Measurements from ENCODE around the gene HERPUD1. TPM values are rescaled to one million over a fixed set of nuclear protein-coding genes. Genes with fewer than 3 reads are reported as not detected.

Gene HERPUD1
- total RNA-seq, 1 donor from 2014 or later: 60.8 TPM

GRCh38 chr16:56981729-56982271, 49.9 kb downstream of the HERPUD1 start:
- Mint-ChIP-seq H3K4me1 (ENCODE audit: unreplicated experiment) (no peaks in the 10 kb centered on the region), H3K36me3 (ENCODE audit: low read depth, unreplicated experiment) (no peaks in the 10 kb centered on the region), H3K9me3 (ENCODE audit: unreplicated experiment) (no peaks in the 10 kb centered on the region), H3K4me3 (ENCODE audit: unreplicated experiment) (no peak overlapping the region), H3K27me3 (ENCODE audit: unreplicated experiment) (peaks cover 4% of the 10 kb centered on the region), H3K27ac (ENCODE audit: unreplicated experiment) (no peak overlapping the region)
- no peak for DNase-seq (ENCODE audit: low spot score)
- TF ChIP-seq CTCF (IDR thresholded peaks at IDR 0.05; ENCODE audit: unreplicated experiment): no peak

GRCh38 chr16:56982695-56983094, 50.8 kb downstream of the HERPUD1 start:
- Mint-ChIP-seq H3K36me3 (ENCODE audit: low read depth, unreplicated experiment) (no peaks in the 10 kb centered on the region), H3K27ac (ENCODE audit: unreplicated experiment) (no peak overlapping the region)
- no peak for DNase-seq (ENCODE audit: low spot score)

GRCh38 chr16:56983211-56983751, 51.3 kb downstream of the HERPUD1 start:
- H3K9me3 Mint-ChIP-seq (ENCODE audit: unreplicated experiment): no peaks in the 10 kb centered on the region
- no peak overlapping the region for H3K27ac Mint-ChIP-seq (ENCODE audit: unreplicated experiment)
- no peak for TF ChIP-seq CTCF (IDR thresholded peaks at IDR 0.05; ENCODE audit: unreplicated experiment)
- no peaks in the 10 kb centered on the region for H3K4me1 Mint-ChIP-seq (ENCODE audit: unreplicated experiment)
- no peak overlapping the region for H3K4me3 Mint-ChIP-seq (ENCODE audit: unreplicated experiment)
- H3K27me3 Mint-ChIP-seq (ENCODE audit: unreplicated experiment): peaks cover 8% of the 10 kb centered on the region
- DNase-seq (ENCODE audit: low spot score): no peak
- H3K36me3 Mint-ChIP-seq (ENCODE audit: low read depth, unreplicated experiment): no peaks in the 10 kb centered on the region

More at GRCh38 chr16:56982695-56983094, 50.8 kb downstream of the HERPUD1 start:
- Mint-ChIP-seq H3K9me3 (ENCODE audit: unreplicated experiment) (no peaks in the 10 kb centered on the region), H3K4me1 (ENCODE audit: unreplicated experiment) (no peaks in the 10 kb centered on the region), H3K4me3 (ENCODE audit: unreplicated experiment) (no peak overlapping the region), H3K27me3 (ENCODE audit: unreplicated experiment) (peaks cover 6% of the 10 kb centered on the region)
- TF ChIP-seq CTCF (IDR thresholded peaks at IDR 0.05; ENCODE audit: unreplicated experiment): no peak

GRCh38 chr16:56984639-56985038, 52.7 kb downstream of the HERPUD1 start:
- no peaks in the 10 kb centered on the region for H3K36me3 Mint-ChIP-seq (ENCODE audit: low read depth, unreplicated experiment)
- no peak overlapping the region for H3K4me3 Mint-ChIP-seq (ENCODE audit: unreplicated experiment)
- H3K27me3 Mint-ChIP-seq (ENCODE audit: unreplicated experiment): peaks cover 8% of the 10 kb centered on the region
- no peak overlapping the region for H3K27ac Mint-ChIP-seq (ENCODE audit: unreplicated experiment)
- peaks cover 2% of the 10 kb centered on the region for H3K4me1 Mint-ChIP-seq (ENCODE audit: unreplicated experiment)
- no peak for DNase-seq (ENCODE audit: low spot score)
- TF ChIP-seq CTCF (IDR thresholded peaks at IDR 0.05; ENCODE audit: unreplicated experiment): no peak
- H3K9me3 Mint-ChIP-seq (ENCODE audit: unreplicated experiment): no peaks in the 10 kb centered on the region

- Mint-ChIP-seq H3K4me1 (ENCODE audit: unreplicated experiment) (peaks cover 8% of the 10 kb centered on the region), H3K27ac (ENCODE audit: unreplicated experiment) (no peak overlapping the region), H3K4me3 (ENCODE audit: unreplicated experiment) (no peak overlapping the region)
Measured at GRCh38 chr16:56985288-56985961, 53.5 kb downstream of the HERPUD1 start.

More at GRCh38 chr16:56985288-56985961, 53.5 kb downstream of the HERPUD1 start:
- H3K9me3 Mint-ChIP-seq (ENCODE audit: unreplicated experiment): no peaks in the 10 kb centered on the region
- no peak for TF ChIP-seq CTCF (IDR thresholded peaks at IDR 0.05; ENCODE audit: unreplicated experiment)
- DNase-seq (ENCODE audit: low spot score): no peak
- H3K27me3 Mint-ChIP-seq (ENCODE audit: unreplicated experiment): peaks cover 13% of the 10 kb centered on the region
- H3K36me3 Mint-ChIP-seq (ENCODE audit: low read depth, unreplicated experiment): no peaks in the 10 kb centered on the region
